ENCODE results near the gene FAM3A.

Gene FAM3A

GRCh38 chrX:154477891-154478477, 38.0 kb downstream of the FAM3A start:
- DNase-seq: no peak

- DNase-seq: no peak
These were observed 39.2 kb downstream of the FAM3A start for GRCh38 chrX:154476821-154477220.

GRCh38 chrX:154473683-154474082, 42.3 kb downstream of the FAM3A start:
- no peak for DNase-seq

- DNase-seq: no peak
These were observed 43.1 kb downstream of the FAM3A start for GRCh38 chrX:154472685-154473632.

GRCh38 chrX:154471839-154472684, 44.0 kb downstream of the FAM3A start:
- DNase-seq: no peak

GRCh38 chrX:154470914-154471568, 45.0 kb downstream of the FAM3A start:
- DNase-seq: no peak

- no peak for DNase-seq
These were observed 45.6 kb downstream of the FAM3A start for GRCh38 chrX:154470434-154470833.

- DNase-seq: no peak
These were observed 46.2 kb downstream of the FAM3A start for GRCh38 chrX:154469880-154470279.

GRCh38 chrX:154469114-154469513, 46.9 kb downstream of the FAM3A start:
- DNase-seq: no peak

GRCh38 chrX:154468217-154468616, 47.8 kb downstream of the FAM3A start:
- no peak for DNase-seq

- no peak for DNase-seq
These were observed 48.5 kb downstream of the FAM3A start for GRCh38 chrX:154467556-154467955.

GRCh38 chrX:154466907-154467306, 49.1 kb downstream of the FAM3A start:
- DNase-seq: no peak

GRCh38 chrX:154466036-154466435, 50.0 kb downstream of the FAM3A start:
- DNase-seq: no peak

GRCh38 chrX:154465601-154466000, 50.4 kb downstream of the FAM3A start:
- DNase-seq: no peak

- no peak for DNase-seq
These were observed 51.1 kb downstream of the FAM3A start for GRCh38 chrX:154464806-154465365.

GRCh38 chrX:154463611-154464220, 52.3 kb downstream of the FAM3A start:
- DNase-seq: no peak

GRCh38 chrX:154462396-154462795, 53.6 kb downstream of the FAM3A start:
- DNase-seq: no peak

GRCh38 chrX:154460326-154460725, 55.7 kb downstream of the FAM3A start:
- DNase-seq: no peak

GRCh38 chrX:154459832-154460231, 56.2 kb downstream of the FAM3A start:
- no peak for DNase-seq

- no peak for DNase-seq
These were observed 56.9 kb downstream of the FAM3A start for GRCh38 chrX:154458954-154459778.

All from stimulated activated CD4-positive, alpha-beta T cell treated with anti-CD3 and anti-CD28 coated beads, Interleukin-2, amount 100 ng/mL, for 24 hours (primary cell).